Retina (tissue), 1 donor: ENCODE results near the gene CHST9.
"Not testable (repeated sequence)": the region's sequence is repeated elsewhere in the genome, so short reads cannot be mapped to it uniquely, and the experiment has no call there.

Experiments used
- DNase-seq: peaks from one replicate; pipeline ENCODE4 v3.0.0-alpha.2; 2016

CHST9 gene, protein sequence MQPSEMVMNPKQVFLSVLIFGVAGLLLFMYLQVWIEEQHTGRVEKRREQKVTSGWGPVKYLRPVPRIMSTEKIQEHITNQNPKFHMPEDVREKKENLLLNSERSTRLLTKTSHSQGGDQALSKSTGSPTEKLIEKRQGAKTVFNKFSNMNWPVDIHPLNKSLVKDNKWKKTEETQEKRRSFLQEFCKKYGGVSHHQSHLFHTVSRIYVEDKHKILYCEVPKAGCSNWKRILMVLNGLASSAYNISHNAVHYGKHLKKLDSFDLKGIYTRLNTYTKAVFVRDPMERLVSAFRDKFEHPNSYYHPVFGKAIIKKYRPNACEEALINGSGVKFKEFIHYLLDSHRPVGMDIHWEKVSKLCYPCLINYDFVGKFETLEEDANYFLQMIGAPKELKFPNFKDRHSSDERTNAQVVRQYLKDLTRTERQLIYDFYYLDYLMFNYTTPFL

DNA sequence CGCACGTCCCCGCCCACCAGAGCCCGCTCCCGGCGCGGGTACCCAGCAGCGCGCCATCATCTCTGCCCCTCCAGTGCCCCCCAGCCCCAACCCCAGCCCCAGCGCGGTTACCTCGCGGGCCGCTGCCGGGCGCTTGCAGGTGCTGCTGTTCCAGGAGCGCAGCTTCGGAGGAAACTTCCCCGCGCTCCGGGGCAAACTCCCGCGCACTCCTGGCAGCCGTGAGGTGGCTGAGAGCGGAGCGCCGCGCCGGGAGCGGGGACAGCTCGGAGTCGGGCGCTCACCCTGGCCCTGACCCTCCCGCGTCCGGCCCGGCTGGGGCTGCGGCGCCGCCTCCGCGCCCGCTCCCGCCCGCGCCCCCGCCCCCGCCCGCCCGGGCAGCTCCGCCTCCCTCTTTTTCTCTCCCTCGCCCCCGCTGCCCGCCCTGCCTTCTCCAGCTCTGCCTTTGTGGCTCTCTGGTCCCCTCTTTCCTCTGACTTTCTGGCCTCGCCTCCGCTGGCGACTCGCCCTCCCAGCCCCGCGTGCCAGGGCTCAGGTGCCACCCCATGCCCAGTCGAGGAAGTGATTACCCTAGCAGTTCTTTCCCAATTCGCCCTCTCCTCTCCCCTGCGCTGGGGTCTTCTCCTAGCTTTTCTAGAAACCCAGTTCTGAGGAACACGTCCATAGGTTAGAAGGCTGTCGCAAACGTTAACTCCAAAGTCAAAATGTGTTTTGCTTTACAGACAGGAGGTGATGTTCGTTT, at the start of gene CHST9:
TSS of gene CHST9 (minus strand) at position 284 of the 739 bp plus-strand sequence. CDS start 42,499 bp downstream, outside the sequence.
- peak; percentile 43 for DNase-seq

DNA sequence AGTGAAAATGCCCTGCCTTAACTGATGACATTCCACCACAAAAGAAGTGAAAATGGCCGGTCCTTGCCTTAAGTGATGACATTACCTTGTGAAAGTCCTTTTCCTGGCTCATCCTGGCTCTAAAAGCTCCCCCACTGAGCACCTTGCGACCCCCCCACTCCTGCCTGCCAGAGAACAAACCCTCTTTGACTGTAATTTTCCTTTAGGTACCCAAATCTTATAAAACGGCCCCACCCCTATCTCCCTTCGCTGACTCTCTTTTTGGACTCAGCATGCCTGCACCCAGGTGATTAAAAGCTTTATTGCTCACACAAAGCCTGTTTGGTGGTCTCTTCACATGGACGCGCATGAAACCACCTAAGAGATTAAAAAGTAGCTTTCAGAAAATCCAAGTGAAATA, 47.2 kb upstream of the CHST9 start:
- not testable (repeated sequence) for DNase-seq

- DNase-seq: not testable (repeated sequence)
Observed at GRCh38 chr18:27231671-27232070, 46.6 kb upstream of the CHST9 start.

DNA sequence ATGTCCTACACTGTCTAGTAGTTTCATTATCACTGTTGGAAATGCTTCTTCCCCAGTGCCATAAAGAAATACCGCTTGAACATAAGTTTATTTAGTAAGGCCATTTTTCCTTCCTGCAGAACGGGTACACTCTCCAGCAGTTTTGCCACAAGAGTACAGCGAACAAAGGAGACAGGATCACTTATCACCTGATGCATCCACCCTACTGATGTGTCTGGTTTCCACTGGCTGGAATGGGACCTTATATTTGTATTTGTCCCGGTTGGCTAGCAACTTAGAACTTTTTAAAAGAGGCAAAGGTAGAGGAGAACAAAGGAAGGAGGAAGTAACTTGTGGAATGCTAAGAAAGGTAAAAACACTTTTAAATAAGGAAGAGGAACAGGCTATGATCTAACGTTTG, 46.1 kb upstream of the CHST9 start:
- DNase-seq: not testable (repeated sequence)

DNA sequence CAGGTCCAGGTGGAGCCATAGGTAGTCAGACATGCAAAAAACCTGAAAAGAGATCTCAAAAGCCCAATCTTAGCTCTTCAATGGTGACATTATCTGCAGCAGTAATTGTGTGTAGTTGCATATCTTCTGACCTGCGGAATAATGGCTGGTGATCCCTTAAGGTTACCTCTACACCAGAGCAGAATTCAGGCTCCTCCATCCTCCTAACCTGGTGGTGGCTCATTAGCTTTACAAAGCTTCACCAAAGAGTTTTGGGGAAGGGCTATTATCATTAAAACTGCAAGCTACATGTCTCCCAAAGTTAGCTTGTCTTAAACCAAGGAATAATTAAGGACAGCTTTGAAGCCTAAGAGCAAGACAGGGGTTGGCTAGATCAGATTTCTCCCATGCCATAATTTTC, 42.6 kb upstream of the CHST9 start:
- no peak for DNase-seq

- no peak for DNase-seq
Observed at GRCh38 chr18:27226556-27227075, 41.5 kb upstream of the CHST9 start.

DNA sequence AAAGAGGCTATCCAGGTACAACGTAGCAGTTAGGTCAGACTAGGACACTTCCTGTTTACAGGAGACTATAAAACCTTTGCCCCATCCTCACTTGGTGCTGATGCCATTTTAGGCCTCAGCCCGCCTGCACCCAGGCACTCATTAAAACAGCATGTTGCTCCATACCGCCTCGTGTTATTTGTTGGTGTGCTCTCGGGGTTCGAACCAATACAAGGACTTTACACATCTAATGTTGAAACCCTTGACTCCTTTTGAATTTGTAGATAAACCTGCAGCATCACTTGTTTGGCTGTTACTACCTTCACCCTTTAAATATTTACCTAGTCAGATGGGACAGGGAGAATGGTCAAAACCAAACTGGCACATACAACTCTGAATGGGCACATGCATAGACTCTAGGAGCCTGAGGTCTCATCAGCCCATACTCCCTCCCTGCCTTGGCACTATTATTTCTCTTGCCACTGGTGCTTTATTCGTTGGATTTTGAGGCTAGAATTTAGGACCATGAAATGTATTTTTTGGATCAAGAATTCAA, 40.9 kb upstream of the CHST9 start:
- no peak for DNase-seq

- no peak for DNase-seq
Observed at GRCh38 chr18:27223526-27224291, 38.6 kb upstream of the CHST9 start.

- no peak for DNase-seq
Observed at GRCh38 chr18:27214831-27215230, 29.7 kb upstream of the CHST9 start.

- no peak for DNase-seq
Observed at GRCh38 chr18:27213123-27213717, 28.1 kb upstream of the CHST9 start.

DNA sequence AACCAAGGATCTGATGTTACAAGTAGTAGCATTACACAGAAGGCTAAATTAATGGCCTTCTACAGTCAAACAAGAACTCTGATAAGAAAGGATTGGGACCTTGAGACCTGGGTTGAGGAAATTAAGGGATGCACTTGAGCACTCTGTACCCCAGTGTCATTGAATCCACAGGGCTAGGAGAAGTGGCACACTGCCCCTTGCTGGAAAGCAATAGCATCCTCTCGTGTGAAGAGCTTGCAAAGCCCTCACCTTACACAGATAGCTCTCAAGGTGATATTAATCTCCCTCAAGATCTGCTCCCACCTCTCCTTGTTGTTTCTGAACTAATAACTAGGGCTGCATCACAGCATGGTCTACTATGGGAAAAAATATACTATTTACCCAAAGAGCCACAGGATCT, 26.5 kb upstream of the CHST9 start:
- DNase-seq: no peak

- DNase-seq: no peak
Observed at GRCh38 chr18:27206411-27206810, 21.3 kb upstream of the CHST9 start.

DNA sequence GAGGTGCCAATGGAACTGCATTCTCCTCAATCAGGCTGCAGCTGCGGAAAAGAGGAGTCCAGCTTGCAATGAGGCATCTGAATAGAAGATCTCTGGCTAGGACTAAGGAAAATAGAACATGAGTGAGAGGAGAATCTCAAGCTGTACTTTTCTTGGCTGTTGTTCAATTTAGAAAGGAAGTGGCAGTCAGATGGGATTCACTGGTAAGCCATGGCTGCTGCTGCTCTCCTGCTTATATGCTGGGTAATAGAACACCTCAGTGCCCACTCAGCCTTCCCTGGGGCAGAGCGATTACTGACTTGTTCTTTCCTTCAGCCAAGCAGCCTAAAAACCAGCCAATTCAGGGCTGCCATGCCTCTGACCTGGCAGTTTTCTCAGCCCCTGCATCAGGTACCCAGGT, 17.6 kb upstream of the CHST9 start:
- DNase-seq: no peak

- DNase-seq: no peak
Observed at GRCh38 chr18:27198036-27198435, 12.9 kb upstream of the CHST9 start.

- no peak for DNase-seq
Observed at GRCh38 chr18:27188309-27188708, 3.2 kb upstream of the CHST9 start.

GRCh38 chr18:27185897-27186296, 789 bp upstream of the CHST9 start:
- no peak for DNase-seq

DNA sequence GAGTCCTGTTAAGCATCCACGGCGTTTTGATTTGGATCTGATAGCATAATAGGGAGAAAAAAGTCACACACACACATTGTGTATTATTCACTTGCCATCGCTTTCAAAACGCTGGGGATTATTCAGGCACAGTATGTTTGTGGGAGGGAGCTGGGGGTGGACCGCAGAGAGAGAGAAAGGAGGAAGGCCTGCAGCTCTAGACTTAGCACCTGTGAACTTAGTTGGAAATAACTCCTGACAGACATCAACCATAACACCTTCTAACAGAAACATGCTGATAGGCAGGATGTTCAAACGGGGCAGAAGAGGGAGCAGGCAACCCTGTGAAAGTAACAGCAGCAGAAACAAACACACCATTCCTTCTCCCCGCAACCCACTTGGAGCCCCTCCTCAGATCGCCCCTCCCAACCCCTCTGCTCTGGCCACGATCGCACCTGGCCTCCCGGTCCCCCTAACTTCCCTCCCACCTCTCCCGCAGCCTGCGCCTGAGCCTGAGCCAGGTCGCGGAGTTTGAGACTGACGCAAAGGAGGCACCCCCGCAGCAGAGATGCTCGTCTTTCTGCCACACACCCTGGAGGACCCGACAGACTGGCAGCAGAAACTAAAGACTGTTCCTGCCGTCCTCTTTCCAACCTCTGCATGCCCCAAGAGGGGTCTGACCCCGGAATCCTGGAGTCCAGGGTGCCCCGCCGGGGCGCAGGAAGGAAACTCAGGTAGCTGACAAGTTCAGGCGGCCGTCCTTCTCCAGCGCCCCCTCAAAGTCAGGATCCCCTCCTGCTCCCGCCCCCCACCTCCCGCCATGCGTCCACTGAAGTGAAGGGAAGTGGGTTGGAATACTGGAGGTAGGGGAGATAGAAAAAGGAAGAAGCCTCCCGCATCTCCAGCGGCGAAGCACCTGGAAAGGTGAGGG, 738 bp downstream of the CHST9 start:
- DNase-seq: peak; percentile 39

DNA sequence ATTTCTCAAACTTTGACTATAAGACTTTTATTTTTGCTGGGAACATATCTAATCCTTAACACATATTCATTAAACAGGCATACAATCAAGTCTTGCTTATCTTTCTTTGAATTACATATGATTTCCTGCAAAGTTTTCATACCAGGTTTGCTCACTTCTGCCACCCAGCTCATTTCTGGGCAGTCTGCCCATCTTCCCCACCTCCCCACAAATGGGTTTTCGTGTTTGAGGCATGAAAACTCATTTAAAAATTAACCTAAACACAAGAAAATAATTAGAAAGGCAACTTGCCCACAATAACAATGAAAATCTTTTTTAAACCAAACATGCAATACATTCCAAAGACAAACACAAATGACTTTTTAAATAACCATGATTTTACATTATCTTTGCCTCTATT, 3.4 kb downstream of the CHST9 start:
- DNase-seq: no peak

DNA sequence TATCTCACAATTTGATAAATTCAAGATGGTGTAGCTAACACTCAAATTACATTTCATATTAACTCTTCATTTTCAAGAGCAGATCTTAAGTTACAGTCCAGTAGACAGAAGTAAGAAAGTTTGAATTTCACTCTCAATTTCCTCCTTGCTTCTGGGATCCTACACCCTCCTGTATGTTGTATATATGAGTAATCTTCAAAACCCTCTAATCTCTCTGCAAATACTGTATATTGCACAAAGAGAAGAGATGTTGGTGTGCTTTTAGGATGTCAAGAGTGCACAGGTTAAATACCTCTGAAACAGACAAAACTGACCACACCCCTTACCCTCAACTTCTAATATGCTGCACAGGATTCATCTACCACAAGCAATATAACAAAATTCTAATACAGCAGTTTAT, 6.7 kb downstream of the CHST9 start:
- no peak for DNase-seq

- DNase-seq: no peak
Observed at GRCh38 chr18:27175914-27176313, 9.2 kb downstream of the CHST9 start.

DNA sequence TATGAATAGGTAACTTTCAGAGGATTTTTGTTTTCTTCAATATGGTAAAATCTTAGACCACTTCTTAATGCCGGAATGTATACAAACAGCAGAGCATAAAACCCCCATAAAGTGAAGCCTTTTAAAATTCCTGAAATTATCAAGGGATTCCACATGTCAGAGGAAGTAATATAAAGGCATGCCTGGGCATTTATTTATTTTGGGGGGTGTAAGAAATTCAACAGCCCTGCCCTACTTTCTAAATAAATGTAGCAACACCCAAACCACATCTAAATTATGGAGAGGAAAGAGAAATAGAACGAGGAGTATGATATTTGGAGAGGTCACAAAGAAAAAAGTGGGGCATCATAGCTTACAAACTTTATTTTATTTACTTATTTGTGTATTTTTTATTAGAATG, 9.9 kb downstream of the CHST9 start:
- no peak for DNase-seq
